HCT116 (cell line): ENCODE measurements around the gene NCAPD3. TPM values are rescaled to one million over a fixed set of nuclear protein-coding genes. Genes with fewer than 3 reads are reported as not detected.

Experiments used
- ATAC-seq: fragments of 200-7000 bp; cut with Tn5 transposase; 2 replicates; pipeline ENCODE4 v1.9.1; 2020; ENCODE audit warnings: mild to moderate bottlenecking, moderate library complexity
- BruUV-seq: library from RNA; stranded (reverse); fragments of 400-500 nt; replicated peaks from 2 replicates; lab custom pipeline; 2021; lab: Mats Ljungman, UMichigan
- CTCF ChIA-PET: fragments of 300-600 bp; sonication (Branson Sonifier 250); formaldehyde crosslinking; loops from one replicate; lab custom pipeline; 2021; ENCODE audit warnings: antibody characterized with exemption; lab: Charles Lee
- POLR2A ChIA-PET: fragments of 300-600, 350-600 bp; sonication (Branson Sonifier 250); formaldehyde crosslinking; loops from one replicate; lab custom pipeline; 2021; ENCODE audit warnings: antibody characterized with exemption; lab: Charles Lee
- RAD21 ChIA-PET, 2 experiments: fragments of 300-600 bp; sonication (Branson Sonifier 250); formaldehyde crosslinking; loops; one replicate each; lab custom pipeline; 2023; ENCODE audit warnings: low total read pairs in 2 of 2; ENCODE audit not compliant: uncharacterized antibody in 2 of 2, unreplicated experiment in 2 of 2, low non-redundant PET in 1 of 2; lab: Charles Lee
- DNase-seq: peaks from one replicate; pipeline ENCODE4 v3.0.0-alpha.2; 2010; ENCODE audit warnings: low read depth, low spot score
- H2AFZ ChIP-seq: fragments of 200-600 bp; shearing (Covaris generic), sonication (generic); 2 replicates; pipeline ENCODE4 v1.6.1; 2017; ENCODE audit warnings: low read depth, mixed run types, mixed read lengths, antibody characterized with exemption, low read length; ENCODE audit not compliant: poor library complexity, severe bottlenecking
- H3K27ac ChIP-seq: 2 replicates; pipeline ENCODE4 v1.5.1; 2012; ENCODE audit warnings: low read depth, low read length
- H3K27me3 ChIP-seq: fragments of 200-600 bp; sonication (generic); 2 replicates; pipeline ENCODE4 v1.6.1; 2016; ENCODE audit warnings: mixed run types, low read length, mixed read lengths; ENCODE audit not compliant: insufficient read depth
- H3K36me3 ChIP-seq, 2 experiments: fragments of 200-500 bp in 1 of 2; fragments of 200-600 bp in 1 of 2; sonication (Bioruptor generic) in 1 of 2; sonication (generic) in 1 of 2; 2 replicates each; pipeline versions ENCODE4 v1.5.1 to v1.6.1; 2014 to 2016; ENCODE audit warnings: low read length in 2 of 2, inconsistent platforms in 1 of 2, mixed read lengths in 1 of 2, mixed run types in 1 of 2; ENCODE audit not compliant: insufficient read depth in 2 of 2, control insufficient read depth in 1 of 2
- H3K4me1 ChIP-seq, 2 experiments: fragments of 200-600 bp in 1 of 2; sonication (generic) in 1 of 2; 2 replicates each; pipeline versions ENCODE4 v1.5.1 to v1.6.1; 2012 to 2017; ENCODE audit warnings: low read length in 2 of 2, inconsistent platforms in 1 of 2, mild to moderate bottlenecking in 1 of 2, mixed read lengths in 1 of 2, mixed run types in 1 of 2, moderate library complexity in 1 of 2; ENCODE audit not compliant: insufficient read depth in 2 of 2, control insufficient read depth in 1 of 2
- H3K4me2 ChIP-seq: fragments of 200-600 bp; sonication (generic); 2 replicates; pipeline ENCODE4 v1.6.1; 2017; ENCODE audit warnings: mixed run types, low read length, mixed read lengths
- H3K4me3 ChIP-seq, 2 experiments: fragments of 200-600 bp in 1 of 2; sonication (generic) in 1 of 2; replicated peaks in 1 of 2; 2 replicates each; pipeline ENCODE4 v1.5.1; 2011 to 2016; ENCODE audit warnings: low read length in 2 of 2, control low read depth in 1 of 2, low read depth in 1 of 2, mild to moderate bottlenecking in 1 of 2, mixed read lengths in 1 of 2, mixed run types in 1 of 2
- H3K79me2 ChIP-seq: fragments of 200-600 bp; sonication (generic); 2 replicates; pipeline ENCODE4 v1.6.1; 2017; ENCODE audit warnings: mild to moderate bottlenecking, mixed run types, low read length, moderate library complexity, mixed read lengths; ENCODE audit not compliant: insufficient read depth
- H3K9ac ChIP-seq: fragments of 200-600 bp; sonication (generic); 2 replicates; pipeline ENCODE4 v1.6.1; 2016; ENCODE audit warnings: low read length, mixed read lengths
- H3K9me2 ChIP-seq: fragments of 200-600 bp; sonication (generic), shearing (Covaris generic); 2 replicates; pipeline ENCODE4 v1.6.1; 2017; ENCODE audit warnings: mixed run types, mild to moderate bottlenecking, moderate library complexity; ENCODE audit not compliant: insufficient read depth
- H3K9me3 ChIP-seq, 2 experiments: fragments of 200-500 bp in 1 of 2; fragments of 200-600 bp in 1 of 2; sonication (Bioruptor generic) in 1 of 2; sonication (generic) in 1 of 2; 2 replicates each; pipeline ENCODE4 v1.6.1; 2014 to 2017; ENCODE audit warnings: low read length in 2 of 2, mixed read lengths in 2 of 2, inconsistent platforms in 1 of 2, low read depth in 1 of 2, mild to moderate bottlenecking in 1 of 2, mixed run types in 1 of 2, moderate library complexity in 1 of 2; ENCODE audit not compliant: control insufficient read depth in 1 of 2, insufficient read depth in 1 of 2
- H4K20me1 ChIP-seq: fragments of 200-600 bp; sonication (generic), shearing (Covaris generic); 2 replicates; pipeline ENCODE4 v1.6.1; 2017; ENCODE audit warnings: mixed run types, mild to moderate bottlenecking, moderate library complexity; ENCODE audit not compliant: insufficient read depth
- CBX3 ChIP-seq: IDR thresholded peaks from 2 replicates; pipeline ENCODE4 v1.6.1; 2012; ENCODE audit warnings: low read depth
- CEBPB ChIP-seq: IDR thresholded peaks from 2 replicates; pipeline ENCODE4 v1.6.1; 2012; ENCODE audit warnings: low read depth
- CTCF ChIP-seq, 3 experiments: fragments of 200-600 bp in 1 of 3; sonication (generic) in 1 of 3; IDR thresholded peaks in 2 of 3; conservative IDR thresholded peaks in 1 of 3; 2 replicates each; pipeline ENCODE4 v1.5.1; 2012 to 2017; ENCODE audit warnings: low read depth in 2 of 3, low read length in 2 of 3, antibody characterized with exemption in 1 of 3, borderline replicate concordance in 1 of 3, control low read depth in 1 of 3, mild to moderate bottlenecking in 1 of 3, mixed read lengths in 1 of 3, mixed run types in 1 of 3, moderate library complexity in 1 of 3; ENCODE audit not compliant: insufficient read depth in 1 of 3
- ELF1 ChIP-seq: IDR thresholded peaks from 2 replicates; pipeline ENCODE4 v1.6.1; 2012; ENCODE audit warnings: low read depth, borderline replicate concordance
- EZH2phosphoT487 ChIP-seq: fragments of 200-600 bp; IDR thresholded peaks from 2 replicates; pipeline ENCODE4 v1.6.1; 2018; ENCODE audit warnings: antibody characterized with exemption, borderline replicate concordance
- JUND ChIP-seq: IDR thresholded peaks from 2 replicates; pipeline ENCODE4 v1.6.1; 2012
- POLR2A ChIP-seq: IDR thresholded peaks from 2 replicates; pipeline ENCODE4 v1.7.0; 2011; ENCODE audit warnings: borderline replicate concordance; ENCODE audit not compliant: insufficient read depth, insufficient read length; ENCODE audit errors: extremely low read depth
- POLR2AphosphoS5 ChIP-seq: IDR thresholded peaks from 2 replicates; pipeline ENCODE4 v1.6.1; 2011; ENCODE audit warnings: mild to moderate bottlenecking, low read depth, low read length, moderate library complexity
- RAD21 ChIP-seq: IDR thresholded peaks from 2 replicates; pipeline ENCODE4 v1.6.1; 2012; ENCODE audit warnings: low read depth, mild to moderate bottlenecking
- SIN3A ChIP-seq: IDR thresholded peaks from 2 replicates; pipeline ENCODE4 v1.6.1; 2012; ENCODE audit warnings: low read depth
- SP1 ChIP-seq: IDR thresholded peaks from 2 replicates; pipeline ENCODE4 v1.6.1; 2012; ENCODE audit warnings: low read depth
- TCF7L2 ChIP-seq: IDR thresholded peaks from 2 replicates; pipeline ENCODE4 v1.7.0; 2011; ENCODE audit warnings: borderline replicate concordance, inconsistent platforms; ENCODE audit not compliant: insufficient read depth, insufficient read length; ENCODE audit errors: extremely low read depth
- YY1 ChIP-seq: IDR thresholded peaks from 2 replicates; pipeline ENCODE4 v1.6.1; 2011; ENCODE audit warnings: low read length, low read depth, moderate library complexity, mild to moderate bottlenecking; ENCODE audit not compliant: insufficient replicate concordance; ENCODE audit errors: extremely low read depth
- ZNF274 ChIP-seq: fragments of 200-500 bp; sonication (Bioruptor generic); IDR thresholded peaks from 2 replicates; pipeline ENCODE4 v1.6.1; 2014; ENCODE audit warnings: mild to moderate bottlenecking, low read depth, low read length, inconsistent platforms
- intact Hi-C: fragments of 100-400 bp; cut with micrococcal nuclease; formaldehyde crosslinking; loops from 2 replicates; pipeline ENCODE4 v1.10.0; 2022
- total RNA-seq: library from RNA; stranded (reverse); gene quantifications from one replicate; pipeline ENCODE4 v1.2.1, GENCODE V29; 2021; ENCODE audit not compliant: unreplicated experiment
- TF ChIP-seq, protein P1 (sequence below): IDR thresholded peaks from 2 replicates; pipeline ENCODE4 v1.6.1; 2012

Gene NCAPD3
- total RNA-seq, 1 experiment from 2014 or later, result 71.0 TPM

DNA sequence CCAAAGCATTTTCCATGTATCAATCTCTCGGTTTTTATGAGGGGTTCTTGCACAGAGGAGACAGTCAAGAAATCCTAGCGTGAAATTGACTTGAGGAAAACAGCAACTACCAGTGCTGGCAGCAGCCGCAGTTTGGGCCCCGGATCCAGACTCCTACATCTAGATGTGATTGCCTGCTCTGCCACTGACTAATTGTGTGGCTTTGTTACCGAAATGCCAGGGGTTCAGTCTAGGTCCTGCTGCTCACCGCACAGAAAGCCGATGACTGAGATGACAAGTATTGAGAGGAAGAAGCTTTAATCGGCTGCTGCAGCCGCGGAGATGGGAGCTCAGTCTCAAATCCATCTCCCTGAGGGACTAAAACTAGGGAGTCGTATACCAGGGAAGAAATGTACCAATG is 44.2 kb upstream of the NCAPD3 start (continued):
- TF ChIP-seq POLR2AphosphoS5 (no peak), EZH2phosphoT487 (no peak), CBX3 (no peak)

GRCh38 chr11:134267461-134267860 is 43.7 kb upstream of the NCAPD3 start:
- Histone ChIP-seq H3K9me3 (no peaks in the 10 kb centered on the region), H4K20me1 (no peaks in the 10 kb centered on the region), H3K4me1 (no peaks in the 10 kb centered on the region), H3K36me3 (peaks cover 2 to 4% of the 10 kb centered on the region in 2 experiments; a peak in 2 of 4 replicates), H3K4me3 (no peak overlapping the region), H3K27ac (no peak overlapping the region), H2AFZ (no peak overlapping the region), H3K4me2 (no peak overlapping the region), H3K79me2 (no peaks in the 10 kb centered on the region), H3K9me2 (no peaks in the 10 kb centered on the region), H3K9ac (no peak overlapping the region), H3K27me3 (no peaks in the 10 kb centered on the region)
- ATAC-seq (no peak), DNase-seq (no peak)
- no TSS peak for BruUV-seq
- POLR2A ChIA-PET, result no interaction called here
- CTCF ChIA-PET, result no interaction called here
- TF ChIP-seq RAD21 (no peak), CEBPB (no peak), CTCF (IDR thresholded peaks at IDR 0.05 in 2 of 3, conservative IDR thresholded peaks at IDR 0.05 in 1 of 3; ENCODE audit: borderline replicate concordance in 1 of 3, insufficient read depth in 1 of 3, low read depth in 2 of 3, low read length in 2 of 3) (no peak), SP1 (no peak), ELF1 (no peak), YY1 (no peak), ZNF274 (no peak), POLR2A (no peak), JUND (no peak), SIN3A (no peak), POLR2AphosphoS5 (no peak), TCF7L2 (no peak), CBX3 (no peak)
- TF ChIP-seq, protein P1, sequence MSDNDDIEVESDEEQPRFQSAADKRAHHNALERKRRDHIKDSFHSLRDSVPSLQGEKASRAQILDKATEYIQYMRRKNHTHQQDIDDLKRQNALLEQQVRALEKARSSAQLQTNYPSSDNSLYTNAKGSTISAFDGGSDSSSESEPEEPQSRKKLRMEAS, result no peak
- RAD21 ChIA-PET, result no interaction called here
- intact Hi-C loops, result no loop called here
